Endodermal cell (in vitro differentiated cells): ENCODE measurements around the gene UNC13A. TPM values are rescaled to one million over a fixed set of nuclear protein-coding genes. Genes with fewer than 3 reads are reported as not detected.

Experiments
- DNase-seq: peaks from one replicate; pipeline ENCODE4 v3.0.0-alpha.2; 2017
- H3K27ac ChIP-seq: 2 replicates; pipeline ENCODE4 v1.5.1; 2013; ENCODE audit warnings: mild to moderate bottlenecking, low read depth, low read length, moderate library complexity
- H3K27me3 ChIP-seq: 2 replicates; pipeline ENCODE4 v1.6.1; 2013; ENCODE audit warnings: mild to moderate bottlenecking, low read length, moderate library complexity; ENCODE audit not compliant: insufficient read depth, control insufficient read depth, poor library complexity, severe bottlenecking
- H3K36me3 ChIP-seq: 2 replicates; pipeline ENCODE4 v1.7.0; 2013; ENCODE audit warnings: mild to moderate bottlenecking, low read length, moderate library complexity; ENCODE audit not compliant: control insufficient read depth, insufficient read depth
- H3K4me1 ChIP-seq: one replicate; pipeline ENCODE4 v1.7.0; 2013; ENCODE audit warnings: low read length; ENCODE audit not compliant: control insufficient read depth, insufficient read depth
- H3K4me3 ChIP-seq: 2 replicates; pipeline ENCODE4 v1.5.1; 2013; ENCODE audit warnings: mild to moderate bottlenecking, low read length, moderate library complexity
- H3K9ac ChIP-seq: 2 replicates; pipeline ENCODE4 v1.6.1; 2013; ENCODE audit warnings: mild to moderate bottlenecking, low read length, moderate library complexity; ENCODE audit not compliant: poor library complexity, severe bottlenecking; ENCODE audit errors: extremely low read depth
- H3K9me3 ChIP-seq: 2 replicates; pipeline ENCODE4 v1.6.1; 2013; ENCODE audit warnings: mild to moderate bottlenecking, low read length, moderate library complexity; ENCODE audit not compliant: control insufficient read depth
- H3K27ac Mint-ChIP-seq: 2 replicates; pipeline ENCODE4 v1.8.0; 2020; ENCODE audit warnings: mixed read lengths
- H3K27me3 Mint-ChIP-seq: 2 replicates; pipeline ENCODE4 v1.8.0; 2021; ENCODE audit warnings: mild to moderate bottlenecking, mixed read lengths; ENCODE audit not compliant: insufficient read depth
- H3K36me3 Mint-ChIP-seq: 2 replicates; pipeline ENCODE4 v1.8.0; 2020; ENCODE audit warnings: low read depth, mixed read lengths
- H3K4me1 Mint-ChIP-seq: 2 replicates; pipeline ENCODE4 v1.8.0; 2020; ENCODE audit warnings: mixed read lengths
- H3K4me3 Mint-ChIP-seq: 2 replicates; pipeline ENCODE4 v1.8.0; 2020; ENCODE audit warnings: mild to moderate bottlenecking, moderate library complexity, mixed read lengths
- H3K9me3 Mint-ChIP-seq: 2 replicates; pipeline ENCODE4 v1.8.0; 2020; ENCODE audit warnings: mild to moderate bottlenecking, mixed read lengths
- WGBS, 2 experiments: methylation state at CpG; one replicate each; pipeline versions ENCODE4 v1.1.5 to v1.1.7; 2013; ENCODE audit warnings: missing lambda C conversion rate in 2 of 2, mixed read lengths in 1 of 2; ENCODE audit not compliant: insufficient coverage in 1 of 2, insufficient read length in 1 of 2; 5-methylcytosine and 5-hydroxymethylcytosine counted together
- total RNA-seq, 2 donors: library from RNA; stranded (reverse); fragmentation: NEBNext Ultra II Directional in 1 of 2; extraction: Animal tissue kit (Norgen Biotek cat#: 25700) in 1 of 2; gene quantifications; 2 replicates in 1 of 2; 3 replicates in 1 of 2; pipeline ENCODE4 v1.2.1, GENCODE V29; 2021
- TF ChIP-seq, protein P1 (sequence below): fragments of 200-600 bp; sonication (generic); conservative IDR thresholded peaks from 2 replicates; pipeline ENCODE4 v1.5.0; 2021; ENCODE audit warnings: antibody characterized with exemption, mild to moderate bottlenecking

The UNC13A gene
- total RNA-seq, 2 donors from 2014 or later = 5.6 to 10.7 TPM

DNA sequence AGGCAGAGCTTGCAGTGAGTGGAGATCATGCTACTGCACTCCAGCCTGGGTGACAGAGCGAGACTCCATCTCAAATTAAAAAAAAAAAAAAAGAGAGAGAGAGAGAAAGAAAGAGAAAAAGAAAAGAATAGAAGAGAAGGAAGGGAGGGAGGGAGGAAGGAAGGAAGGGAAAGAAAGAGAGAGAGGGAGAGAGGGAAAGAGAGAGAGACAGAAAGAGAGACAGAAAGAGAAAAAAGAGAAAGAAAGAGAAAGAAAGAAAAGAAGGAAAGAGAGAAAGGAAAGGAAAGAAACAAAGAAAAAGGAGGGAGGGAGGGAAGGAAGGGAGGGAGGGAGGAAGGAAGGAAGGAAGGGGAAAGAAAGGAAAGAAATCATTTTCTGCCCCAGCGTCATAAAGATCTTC lies 7.0 kb upstream of the UNC13A start:
- H3K9me3 Mint-ChIP-seq = no peaks in the 10 kb centered on the region
- 90 to 100% methylated on average over 1 to 2 of the region's 2 CpGs for WGBS, 2 experiments
- Histone ChIP-seq H3K9me3 (no peaks in the 10 kb centered on the region), H3K36me3 (no peaks in the 10 kb centered on the region), H3K4me3 (no peak overlapping the region), H3K27me3 (peaks cover 5% of the 10 kb centered on the region), H3K9ac (no peak overlapping the region), H3K27ac (no peak overlapping the region), H3K4me1 (no peaks in the 10 kb centered on the region)
- H3K36me3 Mint-ChIP-seq = no peaks in the 10 kb centered on the region
- no peak overlapping the region for H3K27ac Mint-ChIP-seq
- peaks cover 26% of the 10 kb centered on the region for H3K27me3 Mint-ChIP-seq
- no peak for DNase-seq
- TF ChIP-seq, protein P1, sequence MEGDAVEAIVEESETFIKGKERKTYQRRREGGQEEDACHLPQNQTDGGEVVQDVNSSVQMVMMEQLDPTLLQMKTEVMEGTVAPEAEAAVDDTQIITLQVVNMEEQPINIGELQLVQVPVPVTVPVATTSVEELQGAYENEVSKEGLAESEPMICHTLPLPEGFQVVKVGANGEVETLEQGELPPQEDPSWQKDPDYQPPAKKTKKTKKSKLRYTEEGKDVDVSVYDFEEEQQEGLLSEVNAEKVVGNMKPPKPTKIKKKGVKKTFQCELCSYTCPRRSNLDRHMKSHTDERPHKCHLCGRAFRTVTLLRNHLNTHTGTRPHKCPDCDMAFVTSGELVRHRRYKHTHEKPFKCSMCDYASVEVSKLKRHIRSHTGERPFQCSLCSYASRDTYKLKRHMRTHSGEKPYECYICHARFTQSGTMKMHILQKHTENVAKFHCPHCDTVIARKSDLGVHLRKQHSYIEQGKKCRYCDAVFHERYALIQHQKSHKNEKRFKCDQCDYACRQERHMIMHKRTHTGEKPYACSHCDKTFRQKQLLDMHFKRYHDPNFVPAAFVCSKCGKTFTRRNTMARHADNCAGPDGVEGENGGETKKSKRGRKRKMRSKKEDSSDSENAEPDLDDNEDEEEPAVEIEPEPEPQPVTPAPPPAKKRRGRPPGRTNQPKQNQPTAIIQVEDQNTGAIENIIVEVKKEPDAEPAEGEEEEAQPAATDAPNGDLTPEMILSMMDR = no peak
- H3K4me1 Mint-ChIP-seq = no peaks in the 10 kb centered on the region
- H3K4me3 Mint-ChIP-seq = no peak overlapping the region

GRCh38 chr19:17692566-17692965 lies 4.4 kb upstream of the UNC13A start:
- TF ChIP-seq, protein P1 = no peak
- Mint-ChIP-seq H3K9me3 (no peaks in the 10 kb centered on the region), H3K36me3 (no peaks in the 10 kb centered on the region), H3K27me3 (peaks cover 18% of the 10 kb centered on the region), H3K27ac (no peak overlapping the region), H3K4me3 (no peak overlapping the region), H3K4me1 (peaks cover 5% of the 10 kb centered on the region)
- WGBS, 2 experiments = 85 to 94% methylated on average over 2 to 3 of the region's 4 CpGs
- Histone ChIP-seq H3K9me3 (no peaks in the 10 kb centered on the region), H3K4me3 (no peak overlapping the region), H3K27ac (no peak overlapping the region), H3K4me1 (no peaks in the 10 kb centered on the region), H3K9ac (no peak overlapping the region), H3K36me3 (no peaks in the 10 kb centered on the region), H3K27me3 (peaks cover 8% of the 10 kb centered on the region)
- no peak for DNase-seq

DNA sequence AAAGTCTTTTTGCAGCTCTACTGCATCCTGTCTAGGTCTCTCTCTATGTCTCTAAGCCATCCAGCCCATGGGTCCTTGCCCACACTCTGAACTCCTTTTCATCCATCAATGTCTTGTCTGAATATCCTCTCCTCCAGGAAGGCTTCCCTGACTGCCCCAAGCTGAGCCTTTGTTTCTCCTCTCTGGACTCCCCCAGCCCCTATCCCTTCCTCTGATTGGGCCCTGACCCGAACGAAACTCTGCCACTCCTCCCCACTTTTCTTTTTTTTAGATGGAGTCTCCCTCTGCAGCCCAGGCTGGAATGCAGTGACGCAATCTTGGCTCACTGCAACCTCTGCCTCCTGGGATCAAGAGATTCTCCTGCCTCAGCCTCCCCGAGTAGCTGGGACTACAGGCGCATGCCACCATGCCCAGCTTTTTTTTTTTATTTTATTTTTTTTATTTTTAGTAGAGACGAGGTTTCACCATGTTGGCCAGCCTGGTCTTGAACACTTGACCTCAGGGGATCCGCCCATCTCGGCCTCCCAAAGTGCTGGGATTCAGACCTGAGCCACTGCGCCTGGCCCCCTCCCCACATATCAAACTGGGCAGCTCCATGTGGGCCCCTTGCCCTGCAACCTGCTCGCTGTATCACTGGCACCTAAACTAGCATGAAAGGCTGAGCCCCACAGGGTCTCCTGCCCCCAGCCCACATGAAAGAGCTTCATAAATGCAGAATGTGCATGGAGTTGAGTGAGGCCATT lies 870 bp upstream of the UNC13A start:
- Histone ChIP-seq H3K9ac (no peak overlapping the region), H3K27me3 (peaks cover 10% of the 10 kb centered on the region), H3K36me3 (no peaks in the 10 kb centered on the region), H3K4me3 (no peak overlapping the region), H3K4me1 (no peaks in the 10 kb centered on the region), H3K9me3 (no peaks in the 10 kb centered on the region), H3K27ac (no peak overlapping the region)
- Mint-ChIP-seq H3K4me3 (peak overlapping the region; percentile 71), H3K36me3 (no peaks in the 10 kb centered on the region), H3K4me1 (peaks cover 7% of the 10 kb centered on the region), H3K27ac (no peak overlapping the region), H3K9me3 (no peaks in the 10 kb centered on the region), H3K27me3 (peaks cover 4% of the 10 kb centered on the region)
- 70 to 75% methylated on average over 7 to 10 of the region's 10 CpGs for WGBS, 2 experiments
- TF ChIP-seq, protein P1 = no peak
- DNase-seq = peak; percentile 64
